GM21723 (cell line): ENCODE measurements around the gene GJB4.
"Not testable (repeated sequence)": the region's sequence is repeated elsewhere in the genome, so short reads cannot be mapped to it uniquely, and the experiment has no call there.

ENCODE experiments used
- ATAC-seq: cut with Tn5 transposase; IDR thresholded peaks from one replicate; pipeline ENCODE4 v1.9.1; 2021; ENCODE audit warnings: mild to moderate bottlenecking, moderate library complexity; ENCODE audit not compliant: unreplicated experiment

The GJB4 gene

DNA sequence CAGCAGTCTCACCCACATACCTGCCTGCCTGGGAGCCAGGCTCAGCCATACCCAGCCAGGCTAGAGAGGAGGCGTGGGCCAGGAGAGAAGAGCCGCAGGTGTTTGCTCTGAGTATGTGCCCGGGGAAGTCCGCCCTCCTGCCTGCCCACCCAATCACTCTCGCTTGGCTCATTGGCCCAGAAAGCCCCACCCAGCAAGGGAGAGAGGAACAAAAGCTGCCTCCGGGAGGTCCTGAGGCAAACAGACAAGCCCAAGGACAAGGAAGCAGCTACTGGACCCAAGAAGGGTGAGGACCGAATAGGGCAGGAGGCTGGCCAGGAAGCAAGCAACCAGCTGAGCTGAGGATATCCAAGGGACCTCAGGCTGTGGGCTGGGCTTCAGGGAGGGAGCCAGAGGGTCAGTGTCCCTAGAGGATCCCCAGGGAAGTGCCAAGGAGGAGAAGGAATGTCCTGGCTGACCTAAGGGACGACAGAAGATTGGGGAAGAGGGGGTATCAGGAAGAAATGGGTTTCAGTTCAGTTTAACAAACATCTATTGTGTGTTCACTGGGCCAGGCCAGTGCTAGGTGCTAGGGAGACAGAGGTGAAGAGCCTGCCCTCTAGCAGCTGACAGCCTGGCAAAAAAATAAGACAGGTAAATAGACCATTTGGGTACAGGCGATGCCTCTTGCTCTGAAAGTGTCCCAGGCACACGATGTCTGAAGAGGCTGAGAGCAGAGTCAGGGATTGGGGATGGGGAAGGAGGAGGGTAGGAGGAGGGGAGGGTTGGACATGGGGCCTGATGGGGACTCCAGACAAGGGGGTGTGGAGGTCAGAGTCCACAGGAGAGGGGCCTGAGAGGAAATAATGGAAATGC, at the start of gene GJB4:
Gene GJB4, plus strand, starts transcription at position 238 of the 855 bp plus-strand sequence. CDS start 1,515 bp downstream, outside the sequence.
- ATAC-seq, result no peak

DNA sequence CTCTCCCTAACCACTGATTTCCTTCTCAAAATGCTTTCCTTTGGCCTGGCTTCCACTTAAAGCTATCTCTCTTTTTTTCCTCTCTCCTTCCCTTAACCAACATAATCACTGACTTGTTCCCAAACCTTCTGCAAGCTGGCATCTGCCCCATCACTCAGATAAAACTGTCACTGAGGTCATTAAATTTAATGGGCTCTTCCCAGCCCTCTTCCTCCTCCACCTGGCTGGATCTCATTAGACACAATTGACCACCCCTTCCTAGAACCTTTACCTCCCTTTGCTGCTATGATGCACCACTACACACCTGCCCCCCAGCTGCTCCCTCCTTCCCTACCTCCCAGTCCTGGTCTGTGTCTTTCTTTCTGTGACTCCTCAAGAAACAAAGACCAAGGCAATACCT, 48.7 kb upstream of the GJB4 start:
- ATAC-seq, result no peak

DNA sequence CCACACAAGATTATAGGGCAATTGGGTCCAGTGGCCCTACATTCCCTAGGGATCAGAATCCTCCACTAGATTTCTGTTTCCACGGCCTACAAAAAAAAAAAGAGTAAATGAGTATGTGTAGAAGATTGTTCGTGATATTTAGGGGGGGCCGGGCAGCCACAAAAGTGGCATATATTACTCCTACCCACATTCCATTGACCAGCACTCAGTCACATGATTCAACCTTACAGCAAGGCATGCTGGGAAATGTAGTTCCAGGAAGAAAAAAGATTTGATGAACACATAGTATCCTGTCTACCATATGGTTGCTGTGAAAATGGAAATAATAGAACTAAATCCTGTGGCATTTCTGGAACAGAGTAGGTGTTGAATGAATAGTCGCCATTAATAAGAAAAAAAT, 48.1 kb upstream of the GJB4 start:
- no peak for ATAC-seq

GRCh38 chr1:34712007-34712688, 47.4 kb upstream of the GJB4 start:
- ATAC-seq, result no peak

DNA sequence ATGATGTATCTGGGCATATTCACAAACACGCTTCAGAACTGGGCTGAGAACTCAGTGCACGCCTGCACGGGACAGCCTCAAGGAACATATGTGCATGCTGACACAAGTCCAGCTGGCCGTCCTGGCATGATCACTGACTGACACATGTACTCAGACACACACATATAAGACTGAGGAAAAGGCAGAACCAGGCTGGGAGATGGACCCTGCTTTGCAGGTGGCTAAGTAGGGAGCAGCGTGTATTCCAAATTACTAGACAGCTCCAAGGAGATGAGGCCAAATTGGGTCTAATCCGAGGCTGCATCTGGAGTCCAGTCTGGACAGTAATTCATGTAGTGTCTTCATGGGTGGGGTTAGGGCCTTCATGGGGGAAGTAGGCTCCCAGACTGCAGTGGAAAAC, 46.1 kb upstream of the GJB4 start:
- ATAC-seq, result no peak

- no peak for ATAC-seq
Measured at GRCh38 chr1:34714386-34714785, 45.2 kb upstream of the GJB4 start.

DNA sequence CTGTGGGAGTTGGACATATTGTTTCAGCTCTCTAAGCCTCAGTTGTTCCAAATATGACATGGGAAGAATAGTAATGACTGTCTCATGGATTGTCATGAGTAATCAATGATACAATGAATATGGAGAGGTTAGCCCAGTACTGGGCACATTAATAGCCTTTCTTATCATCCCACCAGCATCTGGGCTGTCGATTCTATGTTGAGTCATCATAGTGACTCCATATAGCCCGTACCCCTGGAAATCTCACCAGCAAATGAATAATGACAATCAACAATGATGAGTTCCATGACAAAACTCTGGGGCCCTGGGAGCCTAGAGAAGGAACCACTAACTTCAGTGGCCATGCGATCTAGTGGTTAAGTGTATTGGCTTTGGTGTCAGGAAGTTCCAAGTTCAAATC, 44.4 kb upstream of the GJB4 start:
- ATAC-seq, result no peak

DNA sequence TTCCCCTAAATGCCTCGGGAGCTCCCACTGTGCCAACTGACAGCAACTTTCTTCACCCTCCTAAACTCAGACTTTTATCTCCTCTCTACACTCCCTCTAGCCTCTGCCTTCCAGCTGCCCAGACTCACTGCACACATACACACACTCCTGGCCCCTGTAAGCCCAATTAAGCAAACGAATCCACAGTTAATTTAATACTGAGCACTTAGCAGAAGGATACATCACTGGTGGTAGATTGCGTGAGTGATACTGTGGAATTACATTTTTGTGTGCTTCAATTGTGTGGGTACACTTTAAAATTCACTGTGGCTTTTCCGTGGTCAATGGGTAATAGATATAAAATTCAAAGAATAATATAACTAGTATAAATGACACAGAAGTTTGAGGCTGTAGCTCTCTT, 38.3 kb upstream of the GJB4 start:
- no peak for ATAC-seq

DNA sequence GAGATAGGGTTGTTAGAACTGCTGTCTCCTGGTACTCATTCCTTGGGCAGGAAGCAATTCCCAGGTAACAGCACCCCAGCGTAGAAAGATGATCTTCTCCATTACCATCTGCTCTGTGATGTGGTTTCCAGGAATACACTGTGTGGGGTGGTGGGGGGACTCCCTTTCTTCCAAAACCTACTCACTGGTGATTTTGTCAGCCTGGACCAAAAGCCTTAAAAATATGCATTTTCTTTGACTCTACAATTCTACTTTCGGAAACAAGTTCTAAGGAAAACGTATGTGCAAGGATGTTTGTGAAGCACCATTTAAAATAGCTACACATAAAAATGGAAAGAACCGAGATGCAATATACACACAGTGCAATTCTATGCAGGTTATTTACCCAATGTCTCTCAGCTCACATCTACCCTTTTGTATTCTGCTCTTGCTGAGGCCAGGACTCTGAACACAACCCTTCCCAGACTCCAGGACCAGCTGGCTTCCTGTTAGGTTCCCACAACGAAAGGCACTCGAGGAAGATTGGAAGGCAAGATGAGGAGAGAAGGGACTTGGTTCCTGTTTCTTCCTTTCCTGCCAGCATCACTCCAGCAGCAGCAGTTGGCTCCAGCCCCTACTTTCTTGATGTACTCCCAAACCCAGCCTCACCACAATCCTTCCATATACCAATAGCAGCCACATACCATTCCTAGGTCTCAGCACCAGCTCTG, 37.7 kb upstream of the GJB4 start:
- no peak for ATAC-seq

- ATAC-seq, result no peak
Measured at GRCh38 chr1:34726861-34727260, 32.7 kb upstream of the GJB4 start.

DNA sequence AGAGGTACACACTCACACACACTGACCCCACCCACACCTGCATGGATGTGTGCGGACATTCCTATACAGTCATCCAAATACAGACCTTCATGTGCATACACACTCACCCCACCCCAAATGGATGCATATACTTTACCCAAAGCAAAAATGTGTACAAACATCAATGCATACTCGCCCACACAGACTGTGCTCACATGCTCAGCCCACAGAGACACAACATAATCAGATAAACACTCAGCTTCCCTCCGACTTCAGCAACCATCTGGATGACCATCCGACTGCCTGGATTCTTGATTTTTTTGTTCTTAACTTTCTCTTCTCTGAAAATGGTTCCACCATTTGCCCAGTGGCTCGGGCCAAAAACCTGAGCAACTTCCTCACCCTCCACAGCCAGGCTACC, 29.1 kb upstream of the GJB4 start:
- ATAC-seq, result no peak

- ATAC-seq, result not testable (repeated sequence)
Measured at GRCh38 chr1:34732831-34733230, 26.7 kb upstream of the GJB4 start.

DNA sequence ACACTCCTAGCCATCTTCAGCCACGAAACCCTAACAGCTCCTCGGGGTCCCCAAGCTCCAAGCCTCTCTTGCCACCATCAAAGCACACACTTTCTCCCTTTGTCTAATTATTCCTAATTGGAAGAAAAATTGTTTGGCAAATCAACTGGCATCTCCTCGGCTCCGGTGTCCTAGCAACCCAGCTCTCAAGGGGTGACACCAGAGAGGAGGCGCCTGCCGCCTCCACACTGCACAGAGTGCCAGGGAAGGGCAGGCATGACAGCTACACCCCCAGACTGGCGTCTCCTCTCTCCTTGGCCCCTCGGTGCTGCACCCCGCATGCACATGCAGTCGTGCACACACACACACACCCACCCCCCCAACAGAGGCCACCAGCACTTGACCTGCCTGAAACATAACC, 22.8 kb upstream of the GJB4 start:
- ATAC-seq, result no peak

- not testable (repeated sequence) for ATAC-seq
Measured at GRCh38 chr1:34737236-34737635, 22.3 kb upstream of the GJB4 start.

DNA sequence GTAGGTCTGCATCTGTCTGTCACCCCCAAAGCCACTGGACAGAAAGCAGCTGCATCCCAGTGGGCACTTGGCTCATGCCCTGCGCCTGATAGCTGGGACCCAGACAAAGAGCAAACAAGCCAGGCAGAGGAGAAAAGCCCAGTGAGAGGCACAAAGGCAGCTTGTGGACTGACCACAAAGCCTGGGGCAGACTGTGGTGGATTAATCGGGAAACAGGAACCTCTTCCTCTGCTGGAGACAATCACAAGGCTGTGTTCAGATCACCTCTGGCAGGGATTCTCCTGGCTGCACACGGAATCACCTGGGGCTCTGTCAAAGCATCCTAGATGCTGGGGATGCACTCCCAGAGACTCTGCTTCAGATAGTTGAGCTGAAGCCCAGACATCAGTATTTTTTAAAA, 19.9 kb upstream of the GJB4 start:
- no peak for ATAC-seq

GRCh38 chr1:34740161-34740868, 19.2 kb upstream of the GJB4 start:
- ATAC-seq, result no peak

- ATAC-seq, result no peak
Measured at GRCh38 chr1:34742667-34743270, 16.8 kb upstream of the GJB4 start.

DNA sequence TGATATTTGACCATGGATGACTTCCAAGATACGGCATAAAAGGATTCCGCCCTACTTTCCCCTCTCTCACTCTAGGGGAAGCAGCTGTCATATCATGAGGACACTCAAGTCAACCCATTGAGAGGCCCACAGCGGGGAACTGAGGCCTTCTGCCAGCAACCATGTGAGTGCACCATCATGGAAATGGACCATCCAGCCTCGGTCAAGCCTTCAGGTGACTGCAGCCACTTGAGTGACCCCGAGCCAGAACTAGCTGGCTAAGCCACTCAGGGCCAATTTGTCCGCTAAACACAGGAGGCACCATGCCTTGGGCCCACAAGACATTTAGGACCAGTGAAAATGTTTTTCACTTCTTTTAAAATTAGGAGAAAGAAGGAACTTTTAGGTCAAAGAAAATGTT, 15.8 kb upstream of the GJB4 start:
- ATAC-seq, result no peak

DNA sequence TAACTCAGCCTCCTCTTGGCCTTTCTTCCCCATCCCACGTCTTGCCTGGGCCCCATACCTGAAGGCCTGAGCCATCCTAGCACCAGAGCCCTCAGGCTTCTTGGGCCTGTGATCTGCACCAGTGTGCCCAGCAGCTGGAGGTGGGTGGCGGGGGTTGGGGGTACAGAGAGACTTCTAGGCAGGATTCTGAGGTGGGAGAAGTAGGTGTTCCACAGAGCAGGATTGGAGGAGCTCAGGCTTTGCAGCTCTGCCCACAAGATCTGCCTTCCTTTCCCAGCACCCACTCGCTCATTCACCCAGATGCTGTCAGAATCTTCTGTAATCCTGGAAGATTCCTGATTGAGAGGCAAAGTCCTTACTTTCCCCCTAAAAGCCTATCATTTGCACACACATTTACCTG, 14.7 kb upstream of the GJB4 start:
- no peak for ATAC-seq

DNA sequence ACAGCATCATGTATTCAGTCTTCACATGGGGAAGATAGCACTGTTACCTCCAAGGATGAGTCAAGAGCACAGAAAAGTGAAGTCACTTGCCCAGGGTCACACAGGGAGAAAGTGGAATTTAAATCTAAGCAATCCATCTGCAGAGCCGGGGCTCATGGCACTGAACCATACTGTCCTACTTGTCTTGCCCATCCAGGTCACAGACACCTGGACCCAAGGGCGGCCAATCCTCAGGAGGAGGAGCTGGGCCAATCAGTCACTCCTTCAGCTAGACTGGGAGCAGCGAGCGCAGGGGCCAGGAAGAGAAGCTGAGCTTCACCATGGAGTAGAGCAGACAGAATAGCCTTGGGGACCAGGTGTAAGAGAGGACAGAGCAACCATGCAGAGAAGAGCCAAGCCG, 13.9 kb upstream of the GJB4 start:
- ATAC-seq, result no peak

DNA sequence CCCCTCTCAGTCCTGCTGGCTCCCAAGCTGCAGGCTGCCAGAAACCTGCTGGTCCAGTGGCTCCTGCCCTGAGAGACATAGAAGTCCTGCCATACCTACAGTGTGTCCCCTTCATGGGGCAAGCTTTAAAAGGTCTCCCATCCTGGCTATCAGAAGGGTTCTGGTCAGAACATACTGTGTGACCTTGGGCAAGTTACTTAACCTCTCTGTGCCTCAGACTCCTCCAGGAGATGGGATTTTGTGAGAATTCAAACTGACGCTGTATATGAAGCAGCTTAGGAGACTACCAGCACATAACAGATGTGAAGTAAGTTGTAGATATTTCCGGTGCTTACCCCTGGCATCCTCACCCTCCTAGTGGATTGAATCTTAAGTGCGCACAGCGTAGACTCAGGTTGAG, 13.4 kb upstream of the GJB4 start:
- ATAC-seq, result no peak
